ENCODE data around the gene TREML1.

- TF ChIP-seq CTCF (conservative IDR thresholded peaks at IDR 0.05 in 1 of 2, IDR thresholded peaks at IDR 0.05 in 1 of 2; ENCODE audit: low read depth in 1 of 2, low read length in 2 of 2) (no peak), EZH2 (IDR thresholded peaks at IDR 0.05; ENCODE audit: low read length, missing control alignments) (no peak)
Observed at GRCh38 chr6:41153451-41153850, 696 bp downstream of the TREML1 start.
